ENCODE data around the gene LONP2. TPM values are rescaled to one million over a fixed set of nuclear protein-coding genes. Genes with fewer than 3 reads are reported as not detected.
"Not testable (repeated sequence)": the region's sequence is repeated elsewhere in the genome, so short reads cannot be mapped to it uniquely, and the experiment has no call there.

The LONP2 gene
- polyA plus RNA-seq, 3 donors, result 67.7 to 80.0 (median 78.2) TPM

DNA sequence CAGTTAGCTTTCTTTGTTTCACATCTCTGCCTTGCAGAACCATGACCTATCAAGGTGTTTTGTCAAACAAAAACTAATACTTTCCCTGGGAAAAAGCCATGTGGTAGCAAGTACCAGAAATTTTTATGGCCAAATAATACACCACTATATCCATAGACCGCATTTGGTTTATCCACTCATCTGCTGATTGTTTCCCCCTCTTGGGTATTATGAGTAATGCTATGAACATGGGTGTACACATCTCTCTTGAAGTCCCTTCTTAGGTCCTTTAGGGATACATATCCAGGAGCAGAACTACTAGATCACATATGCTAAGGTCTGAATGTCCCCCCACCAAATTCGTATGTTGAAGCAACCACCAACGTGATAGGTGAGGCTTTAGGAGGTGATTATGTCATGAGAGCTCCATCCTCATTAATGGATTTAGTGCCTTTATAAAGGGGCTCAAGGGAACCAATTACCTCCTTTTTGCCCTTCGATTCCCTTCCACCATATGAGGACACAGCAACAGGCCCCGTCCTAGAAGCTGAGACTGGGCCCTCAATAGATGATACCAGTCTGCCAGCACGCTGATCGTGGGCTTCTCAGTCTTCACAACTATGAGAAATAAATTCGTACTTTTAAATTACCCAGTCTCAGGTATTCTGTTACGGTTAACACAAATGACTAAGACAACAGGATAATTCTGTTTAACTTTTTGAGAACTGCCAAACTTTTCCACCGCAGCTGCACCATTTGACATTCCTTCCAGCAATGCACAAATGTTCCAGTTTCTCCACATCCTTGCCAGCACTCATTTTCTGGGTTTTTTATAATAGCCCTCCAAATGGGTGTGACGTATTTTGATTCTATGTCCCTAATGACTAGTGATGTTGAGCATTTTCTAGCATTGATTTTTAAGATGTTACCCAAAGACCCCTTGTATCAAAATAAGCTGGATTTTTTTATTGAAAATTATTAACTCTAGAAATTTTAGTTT lies 111.1 kb downstream of the LONP2 start:
- no peak for DNase-seq (ENCODE audit: extremely low read depth in 1 of 11, low read depth in 9 of 11, low spot score in 4 of 11)

DNA sequence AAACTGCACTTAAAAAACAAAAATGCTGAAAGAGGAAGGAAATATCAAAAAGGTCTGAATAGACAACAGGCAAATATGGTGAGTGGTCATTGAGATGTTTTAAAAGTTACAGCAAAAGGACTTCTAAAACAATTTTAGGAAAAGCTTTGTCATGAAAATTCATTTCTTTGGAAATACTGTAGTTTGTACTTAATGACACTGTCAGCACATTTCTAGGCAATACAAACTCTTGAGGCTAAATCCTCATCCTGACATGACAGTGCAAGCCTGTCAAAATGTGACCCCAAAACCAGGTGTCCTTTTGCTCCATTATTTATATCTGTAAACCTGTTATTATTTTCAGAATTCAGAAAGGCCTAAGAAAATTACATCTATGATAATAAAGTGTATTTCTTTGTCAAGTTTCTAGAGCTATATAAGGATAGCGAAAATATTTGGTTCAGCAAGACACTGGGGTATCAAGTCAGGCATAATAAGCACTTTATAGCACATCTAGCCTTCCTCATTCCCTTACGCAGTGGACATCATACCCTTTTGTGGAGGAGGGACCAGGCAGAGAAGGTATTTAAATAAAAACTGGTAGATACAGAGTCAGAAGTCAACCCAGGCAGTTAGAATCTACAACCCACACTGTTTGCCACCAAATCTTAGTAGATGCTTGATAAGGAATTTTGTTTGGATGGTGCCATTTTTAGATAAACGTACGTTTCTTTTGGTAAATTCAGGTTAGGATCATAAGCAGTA lies 112.7 kb downstream of the LONP2 start:
- no peak for DNase-seq (ENCODE audit: extremely low read depth in 1 of 11, low read depth in 9 of 11, low spot score in 4 of 11)

DNA sequence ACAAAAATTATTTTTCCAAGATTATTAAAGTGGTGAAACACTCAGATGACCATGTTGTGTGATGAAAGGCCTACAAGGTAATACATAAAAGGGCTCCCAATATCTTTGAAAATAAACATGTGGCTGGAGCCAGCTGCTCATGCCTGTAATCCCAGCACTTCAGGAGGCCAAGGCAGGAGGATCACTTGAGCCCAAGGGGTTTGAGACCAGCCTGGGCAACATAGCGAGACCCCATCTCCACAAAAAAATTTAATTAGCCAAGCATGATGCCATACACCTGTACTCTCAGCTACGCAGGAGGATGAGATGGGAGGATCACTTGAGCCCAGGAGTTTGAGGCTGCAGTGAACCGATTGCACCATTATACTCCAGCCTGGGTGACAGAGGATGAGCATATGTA lies 114.3 kb downstream of the LONP2 start:
- no peak for DNase-seq (ENCODE audit: extremely low read depth in 1 of 11, low read depth in 9 of 11, low spot score in 4 of 11)

DNA sequence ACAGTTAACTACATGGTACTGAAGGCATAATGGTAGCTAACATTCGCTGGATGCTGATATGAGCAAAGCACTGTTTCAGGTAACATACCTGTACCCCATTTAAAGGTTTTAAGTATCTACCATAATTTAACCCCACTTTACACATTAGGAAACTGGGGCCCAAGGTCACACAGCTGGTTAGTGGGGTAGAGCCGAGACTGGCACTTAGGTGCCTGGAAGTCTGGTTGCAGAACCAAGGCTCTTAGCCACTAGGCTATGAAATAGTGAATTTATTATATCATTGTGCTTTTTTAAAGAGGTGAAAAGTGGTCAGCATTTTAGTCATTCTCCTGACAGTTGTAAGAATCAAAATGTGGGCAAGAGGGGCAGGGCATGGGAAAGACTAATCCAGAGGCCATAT lies 115.9 kb downstream of the LONP2 start:
- DNase-seq (ENCODE audit: extremely low read depth in 1 of 11, low read depth in 9 of 11, low spot score in 4 of 11), result no peak

DNA sequence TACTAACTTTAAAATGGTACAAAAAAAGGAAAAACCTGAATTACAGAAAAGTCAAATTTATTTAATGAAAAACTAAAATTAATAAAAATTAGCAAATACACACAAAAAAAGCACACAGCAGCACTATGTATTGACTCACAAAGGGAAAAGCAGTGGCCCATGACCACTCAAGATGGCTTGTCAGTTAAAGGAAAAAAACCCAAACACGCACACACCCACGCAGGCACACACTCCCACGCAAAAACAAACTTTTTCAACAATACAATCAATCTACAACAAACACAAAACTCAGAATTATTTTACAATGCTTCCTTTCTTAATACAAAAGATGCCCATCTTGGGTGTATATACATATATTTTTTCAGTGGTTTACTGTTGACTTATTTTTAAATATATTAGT lies 116.9 kb downstream of the LONP2 start:
- DNase-seq (ENCODE audit: extremely low read depth in 1 of 11, low read depth in 9 of 11, low spot score in 4 of 11), result no peak

DNA sequence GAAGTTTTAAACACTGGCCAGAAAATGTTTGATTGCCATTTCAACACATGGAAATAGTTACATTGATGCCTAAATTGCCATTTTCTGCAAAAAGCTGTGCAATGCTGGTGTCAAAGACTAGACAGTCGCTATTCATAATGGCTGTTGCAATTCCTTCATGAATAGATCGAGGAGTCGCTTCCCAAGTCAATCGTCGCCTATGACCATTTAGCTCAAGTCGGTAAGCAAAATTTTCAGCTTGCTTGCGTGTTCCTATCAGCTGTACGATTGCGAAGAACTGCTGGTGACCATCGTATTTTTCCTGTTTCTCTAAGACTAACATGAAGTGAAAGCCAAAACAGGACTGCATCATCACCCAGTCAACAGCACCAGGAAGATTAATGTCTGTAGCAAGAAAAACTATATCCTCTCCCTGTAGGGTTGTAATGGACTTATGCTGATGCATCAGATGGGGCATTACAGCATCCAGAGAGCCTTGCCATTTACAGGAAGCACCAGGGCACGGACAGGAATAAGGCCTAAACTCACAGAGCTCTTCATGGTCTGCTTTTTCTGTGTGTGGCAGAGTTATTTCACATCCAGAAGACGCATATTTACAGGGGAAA lies 117.5 kb downstream of the LONP2 start:
- no peak for DNase-seq (ENCODE audit: extremely low read depth in 1 of 11, low read depth in 9 of 11, low spot score in 4 of 11)

DNA sequence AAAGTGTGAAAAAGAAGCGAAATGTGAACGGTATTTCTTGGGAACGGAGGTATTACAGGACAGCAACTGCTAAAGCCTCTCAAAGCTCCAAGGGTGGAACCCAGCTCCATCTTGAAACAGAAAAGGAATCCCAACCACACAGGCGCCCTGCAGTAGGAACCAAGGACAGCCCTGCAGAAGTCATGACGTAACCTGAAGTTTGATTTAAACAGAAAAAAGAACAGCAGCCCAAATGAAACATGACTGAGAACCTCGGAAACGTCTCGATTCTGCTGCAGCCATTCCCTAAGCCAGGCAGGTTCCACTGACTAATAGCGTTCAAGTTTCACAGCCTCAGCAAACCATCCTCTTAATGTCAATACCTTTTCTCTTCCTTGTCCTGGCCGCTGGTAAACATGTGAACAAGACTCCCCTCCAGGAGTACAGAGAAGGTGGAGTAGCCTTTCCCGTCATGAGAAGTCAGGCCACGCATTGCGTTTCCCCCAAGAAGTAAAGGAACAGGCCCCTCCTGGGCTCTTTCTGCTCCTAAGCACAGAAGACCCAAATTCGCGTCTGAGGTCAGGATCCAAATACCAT lies 121.0 kb downstream of the LONP2 start:
- DNase-seq (ENCODE audit: extremely low read depth in 1 of 11, low read depth in 9 of 11, low spot score in 4 of 11), result no peak

DNA sequence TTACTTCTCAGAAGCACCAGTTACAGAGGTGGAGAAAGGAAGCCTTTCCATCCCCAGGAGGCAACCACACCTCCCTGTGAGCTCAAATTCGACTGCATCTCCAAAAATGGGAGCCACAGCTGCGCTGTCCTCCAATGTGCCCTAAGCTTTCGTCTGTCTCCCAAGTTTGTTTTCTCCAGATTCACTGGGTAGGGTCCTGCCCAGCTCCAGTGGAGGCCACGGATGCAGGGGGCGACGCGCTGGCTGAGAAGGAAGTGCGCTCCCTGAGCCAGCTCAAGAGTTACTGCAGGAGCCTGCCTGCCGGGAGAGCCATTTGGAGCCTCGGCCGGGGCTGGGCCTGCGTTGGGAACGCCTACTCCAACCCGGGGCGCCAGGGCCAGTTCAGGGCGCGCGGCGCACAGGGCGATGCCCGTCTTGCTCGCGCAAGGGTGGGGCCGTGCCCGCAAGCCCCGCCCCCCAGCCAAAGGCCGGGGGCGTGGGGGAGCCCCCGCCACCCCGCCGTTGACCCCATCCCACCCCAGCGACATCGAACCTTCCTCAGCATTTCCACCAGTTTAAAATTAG lies 121.6 kb downstream of the LONP2 start:
- peak; percentile 39 to 77 (median 68) for DNase-seq (ENCODE audit: extremely low read depth in 1 of 11, low read depth in 9 of 11, low spot score in 4 of 11)

DNA sequence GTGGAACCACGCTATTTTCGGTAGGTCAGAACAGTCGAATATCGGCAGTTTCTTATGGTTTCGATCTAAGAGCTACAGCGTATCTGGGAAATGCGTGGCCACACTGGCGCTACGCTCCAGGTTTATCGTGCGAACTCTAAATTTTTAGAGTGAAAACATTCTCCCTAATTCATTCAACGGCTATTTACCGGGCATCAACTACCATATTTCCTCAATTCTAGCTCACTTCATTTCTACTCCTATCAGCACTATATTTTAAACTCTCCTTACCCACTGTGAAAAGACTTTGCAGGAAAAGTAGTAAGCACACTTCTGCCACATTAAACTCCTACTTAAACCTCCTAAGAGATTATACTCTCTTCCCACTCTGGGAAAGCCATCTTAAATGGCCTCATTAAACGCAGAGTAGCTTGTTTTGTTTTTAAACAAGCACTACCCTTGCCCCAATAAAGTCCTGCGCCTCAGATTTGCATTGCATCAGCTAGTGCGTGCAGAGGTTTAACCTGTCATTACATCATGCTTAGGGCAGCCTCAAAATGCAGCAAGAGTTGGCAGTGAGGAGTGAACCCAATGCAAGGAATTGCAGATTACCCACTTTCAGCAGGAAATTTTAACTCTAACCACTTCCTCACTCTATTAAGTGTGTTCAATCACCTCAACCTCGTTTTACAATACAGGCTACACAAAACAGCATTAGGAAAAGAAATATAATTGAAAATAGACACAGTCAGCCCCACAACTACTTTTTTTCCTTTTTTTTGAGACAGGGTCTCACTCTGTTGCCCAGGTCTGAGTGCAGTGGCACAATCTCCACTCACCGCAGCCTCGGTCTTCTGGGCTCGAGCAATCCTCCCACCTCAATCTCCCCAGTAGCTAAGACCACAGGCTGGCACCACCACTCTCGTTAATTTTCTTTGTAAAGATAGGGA lies 122.3 kb downstream of the LONP2 start:
- DNase-seq (ENCODE audit: extremely low read depth in 1 of 11, low read depth in 9 of 11, low spot score in 4 of 11), result peak in 4 of 11 donors; percentile 17 to 35 (median 24)

GRCh38 chr16:48367441-48368049 lies 123.4 kb downstream of the LONP2 start:
- DNase-seq (ENCODE audit: extremely low read depth in 1 of 11, low read depth in 9 of 11, low spot score in 4 of 11), result no peak

- no peak for DNase-seq (ENCODE audit: extremely low read depth in 1 of 11, low read depth in 9 of 11, low spot score in 4 of 11)
Observed at GRCh38 chr16:48369765-48370164, 125.7 kb downstream of the LONP2 start.

DNA sequence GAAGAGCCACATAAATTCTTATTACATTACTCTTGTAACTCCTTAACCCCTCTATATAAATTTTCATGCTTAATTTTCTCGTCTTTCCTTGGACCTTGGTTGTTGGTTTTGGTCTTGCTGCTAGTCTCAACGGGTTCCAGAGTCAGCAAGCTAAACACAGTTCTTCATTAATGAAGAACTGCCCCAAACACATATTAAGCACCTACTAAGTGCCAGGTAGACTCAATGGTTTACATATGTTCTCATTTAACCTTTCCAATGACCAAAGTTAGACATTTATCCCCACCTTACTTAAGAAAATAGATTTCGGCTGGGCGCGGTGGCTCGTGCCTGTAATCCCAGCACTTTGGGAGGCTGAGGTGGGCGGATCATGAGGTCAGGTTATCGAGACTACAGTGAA lies 126.1 kb downstream of the LONP2 start:
- DNase-seq (ENCODE audit: extremely low read depth in 1 of 11, low read depth in 9 of 11, low spot score in 4 of 11), result no peak

DNA sequence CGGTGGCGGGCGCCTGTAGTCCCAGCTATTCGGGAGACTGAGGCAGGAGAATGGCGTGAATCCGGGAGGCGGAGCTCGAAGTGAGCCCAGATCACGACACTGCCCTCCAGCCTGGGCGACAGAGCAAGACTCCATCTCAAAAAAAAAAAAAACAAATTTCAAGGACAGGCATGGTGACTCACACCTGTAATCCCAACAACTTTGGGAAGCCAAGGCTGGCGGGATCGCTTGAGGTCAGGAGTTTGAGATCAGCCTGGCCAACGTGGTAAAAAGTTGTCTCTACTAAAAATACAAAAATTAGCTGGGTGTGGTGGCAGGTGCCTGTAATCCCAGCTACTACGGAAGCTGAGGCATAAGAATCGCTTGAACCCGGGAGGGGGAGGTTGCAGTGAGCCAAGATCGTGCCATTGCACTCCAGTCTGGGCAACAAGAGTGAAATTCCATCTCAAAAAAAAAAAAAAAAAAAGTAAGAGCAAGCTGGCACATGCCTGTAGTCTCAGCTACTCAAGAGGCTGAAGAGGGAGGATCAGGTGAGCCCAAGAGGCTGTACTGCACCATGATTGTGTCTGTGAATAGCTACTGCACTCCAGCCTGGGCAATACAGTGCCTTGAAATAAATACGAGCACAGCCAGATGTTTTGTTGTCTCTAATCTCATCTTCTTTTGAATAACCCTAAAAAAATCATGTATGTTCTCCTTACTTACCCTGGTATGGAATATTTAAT lies 126.7 kb downstream of the LONP2 start:
- not testable (repeated sequence) for DNase-seq (ENCODE audit: extremely low read depth in 1 of 11, low read depth in 9 of 11, low spot score in 4 of 11)

DNA sequence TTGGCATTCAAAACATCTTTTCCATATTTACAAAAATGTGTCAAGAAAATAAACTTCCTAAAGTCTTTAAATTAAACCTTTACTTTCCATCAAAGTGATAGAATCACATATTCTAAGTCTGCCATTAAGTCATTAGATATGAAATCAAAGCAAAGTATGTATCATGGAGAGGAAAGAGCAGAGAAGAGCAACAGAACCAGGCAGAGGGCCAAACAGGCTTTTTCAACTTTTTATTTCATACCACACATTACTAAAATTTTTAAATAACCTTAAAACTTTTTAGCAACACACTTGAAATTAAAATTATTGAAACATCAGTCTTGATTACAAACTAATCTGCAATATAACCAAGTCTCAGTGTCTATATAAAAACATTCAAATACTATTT lies 127.3 kb downstream of the LONP2 start:
- DNase-seq (ENCODE audit: extremely low read depth in 1 of 11, low read depth in 9 of 11, low spot score in 4 of 11), result no peak

DNA sequence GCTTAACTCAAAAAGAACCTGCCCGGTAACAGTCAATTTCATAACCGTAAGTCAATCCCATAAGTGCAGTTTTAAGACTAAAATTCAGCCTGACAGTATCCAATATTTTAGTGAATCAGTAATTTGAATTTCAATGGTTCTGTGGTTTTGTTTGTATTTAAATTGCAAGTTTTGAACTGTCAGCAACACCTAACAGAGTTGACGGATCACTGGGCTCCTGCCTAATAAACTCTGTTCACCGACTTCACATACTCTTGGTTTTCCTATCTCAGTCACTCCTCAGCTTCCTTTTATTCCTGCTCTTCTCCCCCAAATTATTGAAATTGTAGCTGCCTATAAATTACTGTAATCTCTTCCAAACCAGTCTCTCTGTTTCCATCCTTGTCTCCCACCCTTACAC lies 128.6 kb downstream of the LONP2 start:
- DNase-seq (ENCODE audit: extremely low read depth in 1 of 11, low read depth in 9 of 11, low spot score in 4 of 11), result no peak

GRCh38 chr16:48373258-48374029 lies 129.3 kb downstream of the LONP2 start:
- DNase-seq (ENCODE audit: extremely low read depth in 1 of 11, low read depth in 9 of 11, low spot score in 4 of 11), result no peak

All from renal cortex interstitium (tissue), 11 donors.